K562 (cell line): ENCODE data around the gene DAAM1.

ENCODE experiments used
- ARID1B ChIP-seq: fragments of 450-650 bp; IDR thresholded peaks from 2 replicates; pipeline ENCODE4 v1.6.1; 2016; ENCODE audit warnings: antibody characterized with exemption, mild to moderate bottlenecking, inconsistent platforms
- GABPB2 ChIP-seq: fragments of 250-450 bp; sonication (Bioruptor Pico); conservative IDR thresholded peaks from 2 replicates; pipeline ENCODE4 v1.5.1; 2021; ENCODE audit warnings: mild to moderate bottlenecking
- HNRNPK ChIP-seq: fragments of 200-400 bp; formaldehyde crosslinking; IDR thresholded peaks from one replicate; pipeline ENCODE4 v1.6.1; 2018; ENCODE audit warnings: mild to moderate bottlenecking, low read depth, low read length; ENCODE audit not compliant: poor library complexity, severe bottlenecking
- MAFF ChIP-seq: IDR thresholded peaks from 2 replicates; pipeline ENCODE4 v1.6.1; 2012; ENCODE audit warnings: low read length, improper control_type of control experiment
- MTA3 ChIP-seq: fragments of 450-650 bp; formaldehyde crosslinking; IDR thresholded peaks from 2 replicates; pipeline ENCODE4 v1.6.1; 2017; ENCODE audit warnings: mild to moderate bottlenecking, borderline replicate concordance
- PHF8 ChIP-seq: fragments of 200-600 bp; sonication (generic); IDR thresholded peaks from 2 replicates; pipeline ENCODE4 v1.6.1; 2012; ENCODE audit warnings: mixed run types, mild to moderate bottlenecking, inconsistent platforms, low read length, moderate library complexity, borderline replicate concordance
- POLR2A ChIP-seq: fragments of 450-650 bp; conservative IDR thresholded peaks from 2 replicates; pipeline ENCODE4 v1.6.1; 2016
- POU5F1 ChIP-seq: fragments of 150-350 bp; IDR thresholded peaks from 2 replicates; pipeline ENCODE4 v1.6.1; 2014; ENCODE audit warnings: borderline replicate concordance, low read length, low read depth, mild to moderate bottlenecking; ENCODE audit not compliant: partially characterized antibody
- PPARD ChIP-seq: fragments of 250-450 bp; sonication (Bioruptor Pico); IDR thresholded peaks from 2 replicates; pipeline ENCODE4 v1.8.0; 2022; ENCODE audit warnings: inconsistent platforms, mild to moderate bottlenecking, moderate library complexity
- TF ChIP-seq, protein P1 (sequence below): fragments of 450-650 bp; IDR thresholded peaks from 2 replicates; pipeline ENCODE4 v1.6.1; 2016; ENCODE audit warnings: missing biosample characterization, missing genetic modification characterization
- TF ChIP-seq, protein P2 (sequence below): sonication (generic); formaldehyde crosslinking; IDR thresholded peaks from 2 replicates; pipeline ENCODE4 v1.8.0; 2022; ENCODE audit warnings: missing genetic modification reagents, mild to moderate bottlenecking, borderline replicate concordance
- TF ChIP-seq, protein P3 (sequence below), 3 experiments: IDR thresholded peaks in 2 of 3; conservative IDR thresholded peaks in 1 of 3; 2 replicates each; pipeline ENCODE4 v1.5.1; 2011 to 2012; ENCODE audit warnings: low read length in 3 of 3, mild to moderate bottlenecking in 3 of 3, control low read depth in 2 of 3, improper control_type of control experiment in 1 of 3, inconsistent platforms in 1 of 3, low read depth in 1 of 3, mixed read lengths in 1 of 3, moderate library complexity in 1 of 3; ENCODE audit not compliant: insufficient read depth in 2 of 3

DNA sequence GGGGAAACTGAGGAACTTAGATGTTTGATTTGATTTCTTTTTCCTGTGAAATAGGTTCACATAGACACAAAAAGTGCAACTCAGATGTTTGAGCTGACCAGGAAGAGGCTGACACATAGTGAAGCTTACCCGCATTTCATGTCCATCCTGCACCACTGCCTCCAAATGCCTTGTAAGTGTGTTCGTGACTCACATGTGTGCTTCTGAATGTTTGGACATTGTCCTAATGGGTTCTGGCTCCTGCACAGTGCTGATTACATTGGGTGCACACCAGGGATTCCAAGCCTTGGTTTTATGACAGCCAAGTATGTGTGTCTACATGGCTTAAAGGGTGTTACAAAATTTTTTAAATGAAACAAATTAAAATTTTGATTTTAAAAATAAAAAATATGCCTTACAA is 137.4 kb downstream of the DAAM1 start:
- TF ChIP-seq PPARD (CRISPR knock-in tag) (no peak), POLR2A (no peak), MTA3 (no peak), PHF8 (no peak), MAFF (no peak), ARID1B (no peak), POU5F1 (no peak), GABPB2 (CRISPR knock-in tag) (no peak), HNRNPK (no peak)
- TF ChIP-seq, protein P1, sequence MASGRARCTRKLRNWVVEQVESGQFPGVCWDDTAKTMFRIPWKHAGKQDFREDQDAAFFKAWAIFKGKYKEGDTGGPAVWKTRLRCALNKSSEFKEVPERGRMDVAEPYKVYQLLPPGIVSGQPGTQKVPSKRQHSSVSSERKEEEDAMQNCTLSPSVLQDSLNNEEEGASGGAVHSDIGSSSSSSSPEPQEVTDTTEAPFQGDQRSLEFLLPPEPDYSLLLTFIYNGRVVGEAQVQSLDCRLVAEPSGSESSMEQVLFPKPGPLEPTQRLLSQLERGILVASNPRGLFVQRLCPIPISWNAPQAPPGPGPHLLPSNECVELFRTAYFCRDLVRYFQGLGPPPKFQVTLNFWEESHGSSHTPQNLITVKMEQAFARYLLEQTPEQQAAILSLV = no peak
- TF ChIP-seq, protein P2, sequence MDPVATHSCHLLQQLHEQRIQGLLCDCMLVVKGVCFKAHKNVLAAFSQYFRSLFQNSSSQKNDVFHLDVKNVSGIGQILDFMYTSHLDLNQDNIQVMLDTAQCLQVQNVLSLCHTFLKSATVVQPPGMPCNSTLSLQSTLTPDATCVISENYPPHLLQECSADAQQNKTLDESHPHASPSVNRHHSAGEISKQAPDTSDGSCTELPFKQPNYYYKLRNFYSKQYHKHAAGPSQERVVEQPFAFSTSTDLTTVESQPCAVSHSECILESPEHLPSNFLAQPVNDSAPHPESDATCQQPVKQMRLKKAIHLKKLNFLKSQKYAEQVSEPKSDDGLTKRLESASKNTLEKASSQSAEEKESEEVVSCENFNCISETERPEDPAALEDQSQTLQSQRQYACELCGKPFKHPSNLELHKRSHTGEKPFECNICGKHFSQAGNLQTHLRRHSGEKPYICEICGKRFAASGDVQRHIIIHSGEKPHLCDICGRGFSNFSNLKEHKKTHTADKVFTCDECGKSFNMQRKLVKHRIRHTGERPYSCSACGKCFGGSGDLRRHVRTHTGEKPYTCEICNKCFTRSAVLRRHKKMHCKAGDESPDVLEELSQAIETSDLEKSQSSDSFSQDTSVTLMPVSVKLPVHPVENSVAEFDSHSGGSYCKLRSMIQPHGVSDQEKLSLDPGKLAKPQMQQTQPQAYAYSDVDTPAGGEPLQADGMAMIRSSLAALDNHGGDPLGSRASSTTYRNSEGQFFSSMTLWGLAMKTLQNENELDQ (CRISPR knock-in tag) = no peak
- TF ChIP-seq, protein P3, sequence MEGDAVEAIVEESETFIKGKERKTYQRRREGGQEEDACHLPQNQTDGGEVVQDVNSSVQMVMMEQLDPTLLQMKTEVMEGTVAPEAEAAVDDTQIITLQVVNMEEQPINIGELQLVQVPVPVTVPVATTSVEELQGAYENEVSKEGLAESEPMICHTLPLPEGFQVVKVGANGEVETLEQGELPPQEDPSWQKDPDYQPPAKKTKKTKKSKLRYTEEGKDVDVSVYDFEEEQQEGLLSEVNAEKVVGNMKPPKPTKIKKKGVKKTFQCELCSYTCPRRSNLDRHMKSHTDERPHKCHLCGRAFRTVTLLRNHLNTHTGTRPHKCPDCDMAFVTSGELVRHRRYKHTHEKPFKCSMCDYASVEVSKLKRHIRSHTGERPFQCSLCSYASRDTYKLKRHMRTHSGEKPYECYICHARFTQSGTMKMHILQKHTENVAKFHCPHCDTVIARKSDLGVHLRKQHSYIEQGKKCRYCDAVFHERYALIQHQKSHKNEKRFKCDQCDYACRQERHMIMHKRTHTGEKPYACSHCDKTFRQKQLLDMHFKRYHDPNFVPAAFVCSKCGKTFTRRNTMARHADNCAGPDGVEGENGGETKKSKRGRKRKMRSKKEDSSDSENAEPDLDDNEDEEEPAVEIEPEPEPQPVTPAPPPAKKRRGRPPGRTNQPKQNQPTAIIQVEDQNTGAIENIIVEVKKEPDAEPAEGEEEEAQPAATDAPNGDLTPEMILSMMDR (IDR thresholded peaks at IDR 0.05 in 2 of 3, conservative IDR thresholded peaks at IDR 0.05 in 1 of 3; ENCODE audit: insufficient read depth in 2 of 3, low read depth in 1 of 3, low read length in 3 of 3) = no peak
